Measurements from ENCODE around the gene VIL1. TPM values are rescaled to one million over a fixed set of nuclear protein-coding genes. Genes with fewer than 3 reads are reported as not detected.

The VIL1 gene
- total and polyA plus RNA-seq, 2 of the 13 experiments (the other 11 are each of a cell fraction or from before 2014, with no cell fraction given): 287 to 301 TPM

DNA sequence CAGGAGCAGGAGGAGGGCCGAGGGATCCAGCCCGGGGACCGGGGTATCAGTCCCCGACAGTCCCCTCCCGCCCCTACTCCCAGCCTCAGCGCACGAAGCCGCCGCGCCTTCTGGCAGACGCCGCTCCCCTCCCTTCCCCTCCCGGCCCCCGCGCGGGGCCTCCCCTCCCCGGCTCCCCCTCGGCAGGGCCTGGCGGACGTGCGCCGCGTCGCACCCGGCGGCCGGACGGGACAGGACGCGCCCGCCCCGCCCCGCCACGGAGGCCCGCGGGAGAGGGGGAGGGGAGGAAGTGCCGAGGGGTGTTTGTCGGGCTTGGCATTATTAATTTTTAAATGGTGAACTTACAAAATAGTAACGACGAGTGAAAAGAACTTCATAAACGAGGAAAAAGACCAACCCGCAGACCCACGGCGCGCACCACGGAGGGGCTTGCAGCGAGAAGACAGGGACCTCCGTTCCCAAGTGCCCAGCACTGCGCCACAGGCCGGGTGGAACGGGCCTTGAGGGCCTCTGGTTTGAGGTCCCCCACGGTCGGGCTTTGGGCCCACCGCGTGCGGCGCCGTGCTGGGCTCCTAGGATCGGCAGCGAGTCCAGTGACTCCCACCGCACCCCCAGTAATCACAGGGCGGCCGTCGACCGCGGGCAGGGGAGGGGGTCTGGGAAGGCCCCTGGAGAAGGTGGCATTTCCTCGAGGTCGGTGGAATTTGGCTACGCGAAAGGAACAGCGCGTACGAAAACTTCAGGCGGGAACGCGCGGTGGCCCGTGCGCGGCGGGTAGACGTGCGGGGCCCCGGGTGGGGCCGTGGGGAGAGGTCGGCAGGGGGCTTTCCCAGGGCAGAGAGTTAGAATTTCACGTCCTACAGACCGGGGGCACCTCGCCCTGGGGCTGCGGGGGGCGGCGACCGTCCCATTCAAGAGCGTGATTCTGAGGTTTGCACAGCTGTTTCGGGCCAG lies 20.2 kb upstream of the VIL1 start (continued):
- TF ChIP-seq ZMYM3 (CRISPR knock-in tag; IDR thresholded peaks at IDR 0.05): peak; percentile 2; the same call in 1 of the 2 replicates
- TF ChIP-seq SP140L (CRISPR knock-in tag; IDR thresholded peaks at IDR 0.05; ENCODE audit: borderline replicate concordance): no peak
- TF ChIP-seq CHCHD3 (CRISPR knock-in tag; IDR thresholded peaks at IDR 0.05): peak; percentile 43; the same call in 1 of the 2 replicates
- TF ChIP-seq, protein P1, sequence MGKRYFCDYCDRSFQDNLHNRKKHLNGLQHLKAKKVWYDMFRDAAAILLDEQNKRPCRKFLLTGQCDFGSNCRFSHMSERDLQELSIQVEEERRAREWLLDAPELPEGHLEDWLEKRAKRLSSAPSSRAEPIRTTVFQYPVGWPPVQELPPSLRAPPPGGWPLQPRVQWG (CRISPR knock-in tag; IDR thresholded peaks at IDR 0.05; ENCODE audit: borderline replicate concordance, low read depth): 0 out of 2 replicates have a peak, but pooled peaks have one; percentile 25
- TF ChIP-seq ADNP (CRISPR knock-in tag; IDR thresholded peaks at IDR 0.05): no peak
- TF ChIP-seq NFYC (CRISPR knock-in tag; IDR thresholded peaks at IDR 0.05): no peak
- no peak for TF ChIP-seq RFX3 (CRISPR knock-in tag; IDR thresholded peaks at IDR 0.05)
- TF ChIP-seq JDP2 (CRISPR knock-in tag; IDR thresholded peaks at IDR 0.05; ENCODE audit: borderline replicate concordance): peak; percentile 57; the same call in 1 of the 2 replicates
- TF ChIP-seq HDAC2 (CRISPR knock-in tag; IDR thresholded peaks at IDR 0.05): no peak
- TF ChIP-seq ZNF564 (CRISPR knock-in tag; IDR thresholded peaks at IDR 0.05): peak; percentile 38
- no peak for TF ChIP-seq ZNF367 (CRISPR knock-in tag; IDR thresholded peaks at IDR 0.05; ENCODE audit: borderline replicate concordance)
- no peak for TF ChIP-seq ZNF552 (CRISPR knock-in tag; IDR thresholded peaks at IDR 0.05; ENCODE audit: borderline replicate concordance)
- no peak for TF ChIP-seq NR2F2 (IDR thresholded peaks at IDR 0.05; ENCODE audit: borderline replicate concordance, low read depth)
- TF ChIP-seq RBFOX2 (IDR thresholded peaks at IDR 0.05; ENCODE audit: low read depth, low read length): peak; percentile 88
- no peak for TF ChIP-seq CHD2 (IDR thresholded peaks at IDR 0.05; ENCODE audit: low read depth, low read length)
- TF ChIP-seq ZFX (CRISPR knock-in tag; IDR thresholded peaks at IDR 0.05; ENCODE audit: low read depth): peak; percentile 54; the same call in 1 of the 2 replicates
- TF ChIP-seq, protein P2, sequence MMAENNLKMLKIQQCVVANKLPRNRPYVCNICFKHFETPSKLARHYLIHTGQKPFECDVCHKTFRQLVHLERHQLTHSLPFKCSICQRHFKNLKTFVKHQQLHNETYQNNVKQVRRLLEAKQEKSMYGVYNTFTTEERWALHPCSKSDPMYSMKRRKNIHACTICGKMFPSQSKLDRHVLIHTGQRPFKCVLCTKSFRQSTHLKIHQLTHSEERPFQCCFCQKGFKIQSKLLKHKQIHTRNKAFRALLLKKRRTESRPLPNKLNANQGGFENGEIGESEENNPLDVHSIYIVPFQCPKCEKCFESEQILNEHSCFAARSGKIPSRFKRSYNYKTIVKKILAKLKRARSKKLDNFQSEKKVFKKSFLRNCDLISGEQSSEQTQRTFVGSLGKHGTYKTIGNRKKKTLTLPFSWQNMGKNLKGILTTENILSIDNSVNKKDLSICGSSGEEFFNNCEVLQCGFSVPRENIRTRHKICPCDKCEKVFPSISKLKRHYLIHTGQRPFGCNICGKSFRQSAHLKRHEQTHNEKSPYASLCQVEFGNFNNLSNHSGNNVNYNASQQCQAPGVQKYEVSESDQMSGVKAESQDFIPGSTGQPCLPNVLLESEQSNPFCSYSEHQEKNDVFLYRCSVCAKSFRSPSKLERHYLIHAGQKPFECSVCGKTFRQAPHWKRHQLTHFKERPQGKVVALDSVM (CRISPR knock-in tag; IDR thresholded peaks at IDR 0.05): no peak
- peak; percentile 87 for TF ChIP-seq ZNF30 (CRISPR knock-in tag; IDR thresholded peaks at IDR 0.05)
- no peak for TF ChIP-seq PCBP1 (IDR thresholded peaks at IDR 0.05; ENCODE audit: borderline replicate concordance, low read depth, low read length)
- no peak for TF ChIP-seq NONO (IDR thresholded peaks at IDR 0.05)
- TF ChIP-seq NONO (CRISPR knock-in tag; conservative IDR thresholded peaks at IDR 0.05): no peak; the same call in none of the 2 replicates
- no peak; the same call in 1 of the 2 replicates for TF ChIP-seq CCDC6 (CRISPR knock-in tag; IDR thresholded peaks at IDR 0.05)
- TF ChIP-seq IRX3 (CRISPR knock-in tag; IDR thresholded peaks at IDR 0.05; ENCODE audit: borderline replicate concordance, low read depth): no peak
- TF ChIP-seq, protein P3, sequence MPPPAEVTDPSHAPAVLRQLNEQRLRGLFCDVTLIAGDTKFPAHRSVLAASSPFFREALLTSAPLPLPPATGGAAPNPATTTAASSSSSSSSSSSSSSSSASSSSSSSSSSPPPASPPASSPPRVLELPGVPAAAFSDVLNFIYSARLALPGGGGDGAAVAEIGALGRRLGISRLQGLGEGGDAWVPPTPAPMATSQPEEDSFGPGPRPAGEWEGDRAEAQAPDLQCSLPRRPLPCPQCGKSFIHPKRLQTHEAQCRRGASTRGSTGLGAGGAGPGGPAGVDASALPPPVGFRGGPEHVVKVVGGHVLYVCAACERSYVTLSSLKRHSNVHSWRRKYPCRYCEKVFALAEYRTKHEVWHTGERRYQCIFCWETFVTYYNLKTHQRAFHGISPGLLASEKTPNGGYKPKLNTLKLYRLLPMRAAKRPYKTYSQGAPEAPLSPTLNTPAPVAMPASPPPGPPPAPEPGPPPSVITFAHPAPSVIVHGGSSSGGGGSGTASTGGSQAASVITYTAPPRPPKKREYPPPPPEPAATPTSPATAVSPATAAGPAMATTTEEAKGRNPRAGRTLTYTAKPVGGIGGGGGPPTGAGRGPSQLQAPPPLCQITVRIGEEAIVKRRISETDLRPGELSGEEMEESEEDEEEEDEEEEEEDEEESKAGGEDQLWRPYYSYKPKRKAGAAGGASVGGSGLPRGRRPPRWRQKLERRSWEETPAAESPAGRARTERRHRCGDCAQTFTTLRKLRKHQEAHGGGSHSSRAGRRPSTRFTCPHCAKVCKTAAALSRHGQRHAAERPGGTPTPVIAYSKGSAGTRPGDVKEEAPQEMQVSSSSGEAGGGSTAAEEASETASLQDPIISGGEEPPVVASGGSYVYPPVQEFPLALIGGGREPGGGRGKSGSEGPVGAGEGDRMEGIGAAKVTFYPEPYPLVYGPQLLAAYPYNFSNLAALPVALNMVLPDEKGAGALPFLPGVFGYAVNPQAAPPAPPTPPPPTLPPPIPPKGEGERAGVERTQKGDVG (CRISPR knock-in tag; IDR thresholded peaks at IDR 0.05; ENCODE audit: borderline replicate concordance): no peak; the same call in 1 of the 2 replicates
- no peak for TF ChIP-seq NR2F6 (IDR thresholded peaks at IDR 0.05)
- no peak for TF ChIP-seq NR2F6 (CRISPR knock-in tag; IDR thresholded peaks at IDR 0.05)

Measured in HepG2 (cell line).